ENCODE results near the gene ENTPD2.
A peak's percentile ranks its signal among the peaks of the same experiment; 100 is the strongest.
"Not testable (repeated sequence)": the region's sequence is repeated elsewhere in the genome, so short reads cannot be mapped to it uniquely, and the experiment has no call there.

Gene ENTPD2

GRCh38 chr9:137045294-137046087 lies 8.4 kb downstream of the ENTPD2 start:
- no peak for DNase-seq (ENCODE audit: low read depth in 2 of 2)

GRCh38 chr9:137044502-137045177 lies 9.2 kb downstream of the ENTPD2 start:
- no peak for DNase-seq (ENCODE audit: low read depth in 2 of 2)

GRCh38 chr9:137044037-137044436 lies 9.8 kb downstream of the ENTPD2 start:
- DNase-seq (ENCODE audit: low read depth in 2 of 2), result no peak

GRCh38 chr9:137042751-137043727 lies 10.8 kb downstream of the ENTPD2 start:
- DNase-seq (ENCODE audit: low read depth in 2 of 2), result no peak

- DNase-seq (ENCODE audit: low read depth in 2 of 2), result no peak
Measured at GRCh38 chr9:137041124-137041523, 12.7 kb downstream of the ENTPD2 start.

- no peak for DNase-seq (ENCODE audit: low read depth in 2 of 2)
Measured at GRCh38 chr9:137040568-137040967, 13.3 kb downstream of the ENTPD2 start.

- no peak for DNase-seq (ENCODE audit: low read depth in 2 of 2)
Measured at GRCh38 chr9:137039611-137040366, 14.1 kb downstream of the ENTPD2 start.

GRCh38 chr9:137038916-137039315 lies 14.9 kb downstream of the ENTPD2 start:
- DNase-seq (ENCODE audit: low read depth in 2 of 2), result no peak

GRCh38 chr9:137037483-137037882 lies 16.4 kb downstream of the ENTPD2 start:
- no peak for DNase-seq (ENCODE audit: low read depth in 2 of 2)

- no peak for DNase-seq (ENCODE audit: low read depth in 2 of 2)
Measured at GRCh38 chr9:137037035-137037434, 16.8 kb downstream of the ENTPD2 start.

- no peak for DNase-seq (ENCODE audit: low read depth in 2 of 2)
Measured at GRCh38 chr9:137035937-137036336, 17.9 kb downstream of the ENTPD2 start.

GRCh38 chr9:137035507-137035834 lies 18.4 kb downstream of the ENTPD2 start:
- no peak for DNase-seq (ENCODE audit: low read depth in 2 of 2)

- DNase-seq (ENCODE audit: low read depth in 2 of 2), result peak in 1 of 2 experiments; percentile 39
Measured at GRCh38 chr9:137034709-137035506, 19.0 kb downstream of the ENTPD2 start.

- no peak for DNase-seq (ENCODE audit: low read depth in 2 of 2)
Measured at GRCh38 chr9:137034039-137034708, 19.7 kb downstream of the ENTPD2 start.

GRCh38 chr9:137033481-137033880 lies 20.4 kb downstream of the ENTPD2 start:
- DNase-seq (ENCODE audit: low read depth in 2 of 2), result not testable (repeated sequence)

- no peak for DNase-seq (ENCODE audit: low read depth in 2 of 2)
Measured at GRCh38 chr9:137032858-137033257, 21.0 kb downstream of the ENTPD2 start.

- DNase-seq (ENCODE audit: low read depth in 2 of 2), result no peak
Measured at GRCh38 chr9:137031904-137032640, 21.8 kb downstream of the ENTPD2 start, which contains the start of gene FUT7. FUT7 (minus strand) TSS chr9:137032088; CDS start chr9:137031991, 97 bp downstream.

- no peak for DNase-seq (ENCODE audit: low read depth in 2 of 2)
Measured at GRCh38 chr9:137030538-137031527, 23.0 kb downstream of the ENTPD2 start.
